Islet of Langerhans (tissue), 1 donor: ENCODE measurements around the gene WBP1L.
"Not testable (repeated sequence)": the region's sequence is repeated elsewhere in the genome, so short reads cannot be mapped to it uniquely, and the experiment has no call there.

ENCODE experiments used
- FAIRE-seq: peaks from one replicate; lab custom pipeline; 2011; peaks lifted over from hg19 to GRCh38; lab: Jason Lieb, UNC

Gene WBP1L

DNA sequence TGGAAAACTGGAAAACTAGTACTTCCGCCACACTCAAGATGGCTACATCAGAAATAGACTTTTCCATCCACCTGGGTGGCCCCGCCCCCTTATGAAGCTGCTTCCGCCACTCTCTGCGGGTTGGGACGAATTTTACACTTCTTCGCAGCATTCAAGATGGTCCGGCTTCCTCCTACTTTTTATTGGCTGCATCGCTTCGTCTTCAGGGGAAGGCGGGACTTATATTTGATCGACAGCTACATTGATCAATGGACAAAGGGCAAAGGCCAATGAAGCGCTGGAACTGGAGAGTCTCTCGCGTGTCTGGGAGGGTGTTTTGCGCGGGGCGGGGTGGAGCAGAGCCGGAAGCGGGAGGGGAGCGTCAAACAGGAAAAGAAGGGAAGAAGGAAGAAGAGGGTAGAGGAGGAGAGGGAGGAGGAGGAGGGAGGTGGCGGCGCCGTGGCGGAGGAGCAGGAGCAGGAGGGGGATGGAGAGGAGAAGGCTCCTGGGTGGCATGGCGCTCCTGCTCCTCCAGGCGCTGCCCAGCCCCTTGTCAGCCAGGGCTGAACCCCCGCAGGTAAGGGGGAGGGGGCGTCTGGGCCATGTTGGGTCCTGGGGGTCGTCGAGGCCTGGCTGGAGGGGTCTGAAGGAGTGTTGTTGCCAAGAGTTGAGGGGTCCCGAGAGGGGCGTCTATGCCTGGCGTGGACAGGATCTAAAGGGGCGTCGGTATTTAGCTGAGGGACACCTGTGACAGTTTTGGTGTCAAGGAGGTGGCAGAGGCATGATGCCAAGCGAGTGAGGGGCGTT is at the start of gene WBP1L:
TSS of gene WBP1L (plus strand) at position 361 of the 786 bp plus-strand sequence. CDS start at position 467, 106 bp downstream.
- FAIRE-seq: peak; percentile 97

GRCh38 chr10:102695401-102695800 is 48.3 kb upstream of the WBP1L start:
- not testable (repeated sequence) for FAIRE-seq

- FAIRE-seq: no peak
Measured at GRCh38 chr10:102696736-102697135, 47.0 kb upstream of the WBP1L start.

DNA sequence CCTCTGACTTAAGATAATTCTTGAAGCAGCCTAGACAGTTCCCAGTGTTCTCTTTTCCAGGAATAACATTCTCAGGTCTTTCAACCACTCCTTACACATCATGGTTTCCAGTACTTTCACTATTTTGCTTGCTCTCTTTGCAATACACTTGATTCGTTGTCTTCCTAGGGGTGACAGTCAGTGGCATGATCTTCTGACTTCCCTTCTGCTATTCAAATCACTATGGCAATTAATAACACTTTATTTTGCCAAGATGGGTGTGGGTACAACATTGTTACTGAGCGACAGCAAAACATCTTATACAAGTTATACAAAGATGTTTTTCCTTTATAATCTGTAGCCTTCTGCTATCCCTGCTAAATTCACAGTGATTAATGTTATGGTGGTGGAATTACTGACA is 44.9 kb upstream of the WBP1L start:
- no peak for FAIRE-seq

GRCh38 chr10:102701272-102701671 is 42.5 kb upstream of the WBP1L start:
- FAIRE-seq: no peak

- no peak for FAIRE-seq
Measured at GRCh38 chr10:102701796-102702195, 42.0 kb upstream of the WBP1L start.

- no peak for FAIRE-seq
Measured at GRCh38 chr10:102702742-102703141, 41.0 kb upstream of the WBP1L start.

DNA sequence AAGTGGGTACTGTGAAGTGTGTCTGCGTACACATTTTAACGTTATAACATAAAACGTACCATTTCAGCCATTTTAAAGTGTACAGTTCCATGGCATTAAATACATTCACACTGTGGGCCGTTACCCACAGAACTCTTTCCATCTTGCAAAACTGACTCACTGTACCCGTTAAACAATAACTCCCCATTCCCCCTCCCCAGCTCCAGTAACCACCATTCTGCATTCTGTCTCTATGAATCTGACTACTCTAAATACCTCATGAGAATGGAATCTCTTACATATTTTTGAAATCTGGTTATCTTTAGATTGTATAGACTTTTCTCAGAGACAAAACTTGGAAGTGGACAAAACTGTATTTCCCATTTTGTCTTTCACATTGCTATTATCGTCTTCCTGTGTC is 38.8 kb upstream of the WBP1L start:
- no peak for FAIRE-seq

DNA sequence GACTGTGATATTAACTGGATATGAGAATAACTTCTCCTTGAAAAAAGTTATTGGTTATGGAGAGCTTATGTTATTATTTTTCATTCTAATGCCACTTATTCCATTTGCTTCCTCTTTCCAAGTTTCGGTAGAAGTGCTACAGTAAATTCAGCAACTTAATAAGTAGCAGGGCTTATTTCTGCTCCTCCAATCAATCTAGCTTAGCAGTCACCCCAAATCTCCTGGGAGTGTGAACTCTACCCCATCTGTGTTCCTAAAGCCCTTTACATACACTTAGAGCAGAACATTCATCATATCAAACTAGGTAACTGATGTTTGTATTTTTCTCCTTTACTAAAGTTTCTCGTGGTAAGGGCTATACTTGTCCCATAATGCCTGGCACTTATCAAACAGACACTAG is 38.2 kb upstream of the WBP1L start:
- FAIRE-seq: no peak

DNA sequence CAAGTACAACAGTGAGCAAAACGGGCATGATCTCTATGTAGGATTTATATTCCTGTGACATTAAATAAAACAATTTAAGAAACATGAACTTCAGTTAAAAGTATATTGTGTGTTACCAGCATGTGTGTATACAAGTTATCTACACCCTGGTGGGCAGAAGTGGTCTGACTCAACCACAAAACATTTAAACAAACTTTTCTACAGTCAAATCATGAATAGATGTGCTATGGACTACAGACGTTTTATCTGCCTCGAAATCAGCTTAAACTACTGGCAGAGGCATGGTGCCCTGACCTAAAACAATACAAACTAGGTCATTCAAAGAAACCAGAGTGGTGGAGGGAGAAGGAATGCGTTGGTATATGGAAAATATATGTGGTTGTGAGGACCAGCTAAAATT is 33.1 kb upstream of the WBP1L start:
- no peak for FAIRE-seq

GRCh38 chr10:102712089-102712488 is 31.7 kb upstream of the WBP1L start:
- no peak for FAIRE-seq

GRCh38 chr10:102712843-102713538 is 30.8 kb upstream of the WBP1L start:
- FAIRE-seq: no peak

- no peak for FAIRE-seq
Measured at GRCh38 chr10:102713539-102713813, 30.3 kb upstream of the WBP1L start.

DNA sequence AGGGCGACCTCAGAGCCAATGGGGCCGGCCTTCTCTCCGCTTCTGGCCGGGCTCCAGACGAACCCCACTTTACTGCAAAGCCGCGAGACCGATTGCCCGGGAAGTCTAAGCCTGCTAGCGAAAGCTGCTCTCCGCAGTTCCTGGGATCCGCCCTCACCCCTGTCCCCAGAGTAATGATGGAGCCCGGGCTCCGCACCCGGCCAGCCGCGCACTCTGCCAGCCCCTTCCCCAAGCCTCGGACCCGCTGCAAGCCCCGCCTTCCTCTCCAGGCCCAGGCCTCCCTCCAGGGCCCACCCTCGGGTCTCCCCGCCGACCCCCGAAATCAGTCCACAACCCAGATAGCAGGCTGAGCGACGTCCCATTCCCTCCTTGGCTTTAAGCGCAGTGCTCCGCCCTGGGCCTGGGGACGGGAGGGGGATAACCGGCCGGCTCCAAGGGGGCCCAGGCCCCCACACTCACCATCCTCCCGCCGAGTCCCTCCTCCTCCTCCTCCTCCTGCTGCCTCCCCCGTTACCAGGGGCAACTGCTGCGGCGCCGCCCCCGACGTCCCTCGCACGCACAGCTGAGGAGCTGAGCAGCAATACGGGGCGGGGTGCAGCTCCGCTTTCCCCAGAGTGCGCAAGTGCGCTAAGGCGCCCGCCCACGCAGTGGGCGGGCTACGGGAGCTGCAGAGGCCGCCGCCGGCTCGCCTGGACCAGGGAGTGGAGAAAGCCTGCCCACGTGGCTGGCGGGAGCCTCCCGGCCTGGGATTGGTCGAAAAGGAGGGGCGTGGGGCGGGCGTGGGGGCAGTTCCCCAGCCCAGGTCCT is 29.7 kb upstream of the WBP1L start, which contains the start of gene ARL3:
TSS of gene ARL3 (minus strand) at position 584 of the 807 bp plus-strand sequence. CDS start at position 462, 122 bp downstream.
- no peak for FAIRE-seq

- FAIRE-seq: no peak
Measured at GRCh38 chr10:102714621-102715455, 28.9 kb upstream of the WBP1L start, which contains the start of gene SFXN2. TSS of gene SFXN2 (plus strand) at chr10:102714636. CDS start at chr10:102726637, 12,001 bp downstream.

GRCh38 chr10:102715880-102716279 is 27.9 kb upstream of the WBP1L start:
- no peak for FAIRE-seq

DNA sequence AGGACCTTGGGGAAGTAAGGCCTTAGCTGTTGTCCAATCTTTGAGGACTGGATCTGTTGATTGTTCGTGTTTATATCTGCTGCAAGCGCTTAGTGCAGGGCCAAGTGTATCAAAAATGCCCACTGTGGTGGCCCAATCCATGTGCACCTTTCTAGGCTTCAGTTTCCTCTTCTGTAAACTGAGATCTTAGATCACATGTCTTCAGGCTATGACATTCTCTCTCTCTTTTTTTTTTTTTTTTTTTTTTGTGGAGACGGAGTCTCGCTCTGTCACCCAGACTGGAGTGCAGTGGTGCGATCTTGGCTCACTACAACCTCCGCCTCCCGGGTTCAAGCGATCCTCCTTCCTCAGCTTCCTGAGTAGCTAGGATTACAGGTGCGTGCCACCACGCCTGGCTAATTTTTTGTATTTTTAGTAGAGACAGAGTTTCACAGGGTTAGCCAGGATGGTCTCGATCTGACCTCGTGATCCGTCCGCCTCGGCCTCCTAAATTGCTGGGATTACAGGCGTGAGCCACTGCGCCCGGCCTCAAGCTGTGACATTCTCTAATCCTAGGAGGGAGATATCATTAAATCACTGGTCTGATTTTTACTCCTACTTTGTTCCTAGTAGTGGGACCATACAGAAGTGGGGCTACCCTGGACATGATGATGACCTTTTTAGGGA is 26.7 kb upstream of the WBP1L start:
- FAIRE-seq: not testable (repeated sequence)

DNA sequence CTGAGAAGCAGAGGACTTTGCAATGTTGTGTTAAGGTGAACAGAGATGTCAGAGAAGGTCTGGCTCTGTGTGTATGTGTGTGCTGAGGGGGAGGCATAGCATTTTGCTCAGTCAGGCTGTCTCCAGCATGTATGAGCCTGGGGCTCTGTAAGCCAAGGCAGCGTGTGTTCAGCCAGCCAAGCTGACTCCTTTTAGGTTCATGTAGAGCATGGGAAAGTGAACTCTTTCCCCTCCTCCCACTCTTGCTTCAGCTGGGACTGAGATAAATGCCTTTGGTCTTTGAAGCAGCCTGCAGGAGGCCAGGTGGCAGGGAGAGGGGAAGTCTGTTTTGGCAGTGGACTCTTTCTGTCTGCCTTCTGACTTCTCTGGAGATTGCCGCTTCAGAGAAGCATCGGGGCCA is 25.5 kb upstream of the WBP1L start:
- FAIRE-seq: no peak

- FAIRE-seq: no peak
Measured at GRCh38 chr10:102720337-102720736, 23.4 kb upstream of the WBP1L start.

GRCh38 chr10:102720775-102721301 is 22.9 kb upstream of the WBP1L start:
- no peak for FAIRE-seq

- no peak for FAIRE-seq
Measured at GRCh38 chr10:102721954-102722353, 21.8 kb upstream of the WBP1L start.
